ENCODE results near the gene LPP.

DNA sequence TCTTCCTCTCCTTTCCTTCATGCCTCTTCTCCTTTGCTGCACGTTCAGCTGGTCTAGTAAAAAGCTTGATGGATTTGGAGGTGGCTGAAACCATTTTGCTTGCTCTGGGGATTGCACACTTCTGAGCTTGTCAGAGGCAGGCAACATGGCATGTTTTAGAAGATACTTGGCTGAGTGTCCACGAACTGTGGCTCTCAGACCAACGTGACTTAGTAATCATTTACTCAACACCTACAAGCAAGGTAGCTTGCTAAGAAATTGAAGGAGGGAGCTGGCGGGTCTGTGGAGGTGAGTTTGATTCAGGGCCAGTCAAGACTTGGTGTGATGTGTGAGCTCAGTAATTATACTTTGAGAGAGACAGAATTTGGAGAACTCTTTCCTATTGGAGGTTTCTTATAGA, 196.0 kb downstream of the LPP start:
- no peak for TF ChIP-seq POLR2A (IDR thresholded peaks at IDR 0.05)
- TF ChIP-seq EP300 (IDR thresholded peaks at IDR 0.05; ENCODE audit: low read depth), result no peak
- no peak for TF ChIP-seq CTCF (IDR thresholded peaks at IDR 0.05)
- TF ChIP-seq POLR2AphosphoS5 (IDR thresholded peaks at IDR 0.05), result no peak
